IMR-90 (cell line): Measurements from ENCODE around the gene DAGLA. TPM values are rescaled to one million over a fixed set of nuclear protein-coding genes. Genes with fewer than 3 reads are reported as not detected.

ENCODE experiments used
- ATAC-seq: fragments of 200-7000 bp; cut with Tn5 transposase; 2 replicates; pipeline ENCODE4 v1.9.1; 2020; ENCODE audit warnings: low read depth, mild to moderate bottlenecking, moderate library complexity
- BruUV-seq: library from RNA; stranded (reverse); fragments of 400-500 nt; replicated peaks from 2 replicates; lab custom pipeline; 2021; lab: Mats Ljungman, UMichigan
- CTCF ChIA-PET: fragments of 300-600 bp; formaldehyde crosslinking; extraction: SDS; loops from one replicate; lab custom pipeline; 2021; ENCODE audit warnings: antibody characterized with exemption; lab: Yijun Ruan, JAX
- POLR2A ChIA-PET: fragments of 300-600 bp; sonication (Branson Sonifier 250); formaldehyde crosslinking; loops from one replicate; lab custom pipeline; 2022; ENCODE audit warnings: antibody characterized with exemption; ENCODE audit not compliant: unreplicated experiment; lab: Charles Lee
- DNase-seq: peaks from one replicate; pipeline ENCODE4 v3.0.0; 2013
- H2AFZ ChIP-seq: replicated peaks from 2 replicates; pipeline ENCODE3; 2013; ENCODE audit warnings: low read length, mild to moderate bottlenecking; ENCODE audit not compliant: poor library complexity
- H2AK5ac ChIP-seq: 2 replicates; pipeline ENCODE4 v1.6.1; 2013; ENCODE audit warnings: low read depth, low read length, inconsistent platforms
- H2AK9ac ChIP-seq: replicated peaks from 2 replicates; pipeline ENCODE3; 2013; ENCODE audit warnings: mild to moderate bottlenecking, low read depth, low read length, moderate library complexity; ENCODE audit not compliant: poor library complexity
- H2BK120ac ChIP-seq: 2 replicates; pipeline ENCODE4 v1.6.1; 2013; ENCODE audit warnings: low read depth, low read length, inconsistent platforms
- H2BK15ac ChIP-seq: 3 replicates; pipeline ENCODE4 v1.6.1; 2013; ENCODE audit warnings: low read depth, low read length, inconsistent platforms
- H2BK20ac ChIP-seq: 2 replicates; pipeline ENCODE4 v1.6.1; 2013; ENCODE audit warnings: low read depth, mild to moderate bottlenecking, inconsistent platforms, low read length, moderate library complexity
- H2BK5ac ChIP-seq: 2 replicates; pipeline ENCODE4 v1.6.1; 2013; ENCODE audit warnings: mild to moderate bottlenecking, low read depth, low read length, inconsistent platforms; ENCODE audit not compliant: poor library complexity, severe bottlenecking
- H3K14ac ChIP-seq: replicated peaks from 2 replicates; pipeline ENCODE4 v1.6.1; 2013; ENCODE audit warnings: low read depth, low read length, inconsistent platforms
- H3K18ac ChIP-seq: 2 replicates; pipeline ENCODE4 v1.6.1; 2013; ENCODE audit warnings: low read depth, low read length, control low read depth
- H3K23ac ChIP-seq: 2 replicates; pipeline ENCODE4 v1.6.1; 2013; ENCODE audit warnings: low read depth, low read length, inconsistent platforms
- H3K27ac ChIP-seq: 2 replicates; pipeline ENCODE4 v1.5.1; 2013; ENCODE audit warnings: mild to moderate bottlenecking, control low read depth, low read length; ENCODE audit not compliant: insufficient read depth
- H3K27me3 ChIP-seq: 2 replicates; pipeline ENCODE4 v1.6.1; 2013; ENCODE audit warnings: low read length; ENCODE audit not compliant: control insufficient read depth, insufficient read depth
- H3K36me3 ChIP-seq: 2 replicates; pipeline ENCODE4 v1.6.1; 2013; ENCODE audit warnings: low read length, mixed read lengths; ENCODE audit not compliant: control insufficient read depth, insufficient read depth
- H3K4ac ChIP-seq: 2 replicates; pipeline ENCODE4 v1.6.1; 2013; ENCODE audit warnings: low read depth, low read length, inconsistent platforms
- H3K4me1 ChIP-seq: 2 replicates; pipeline ENCODE4 v1.6.1; 2013; ENCODE audit warnings: low read length, mixed read lengths; ENCODE audit not compliant: control insufficient read depth, insufficient read depth
- H3K4me2 ChIP-seq: 2 replicates; pipeline ENCODE4 v1.6.1; 2013; ENCODE audit warnings: low read depth, mild to moderate bottlenecking, control low read depth, low read length, moderate library complexity
- H3K4me3 ChIP-seq: 2 replicates; pipeline ENCODE4 v1.5.1; 2013; ENCODE audit warnings: low read depth, mild to moderate bottlenecking, control low read depth, low read length, moderate library complexity; ENCODE audit not compliant: insufficient read depth
- H3K56ac ChIP-seq: 2 replicates; pipeline ENCODE4 v1.6.1; 2013; ENCODE audit warnings: low read length, inconsistent platforms; ENCODE audit not compliant: insufficient read depth; ENCODE audit errors: extremely low read depth
- H3K79me1 ChIP-seq, 2 experiments: 2 replicates each; pipeline ENCODE4 v1.6.1; 2013; ENCODE audit warnings: low read length in 2 of 2, inconsistent platforms in 1 of 2, low read depth in 1 of 2
- H3K9ac ChIP-seq: 2 replicates; pipeline ENCODE4 v1.6.1; 2013; ENCODE audit warnings: low read depth, low read length, control low read depth
- H3K9me1 ChIP-seq: 2 replicates; pipeline ENCODE4 v1.6.1; 2013; ENCODE audit warnings: low read length, inconsistent platforms; ENCODE audit not compliant: insufficient read depth
- H3K9me3 ChIP-seq: 2 replicates; pipeline ENCODE4 v1.6.1; 2013; ENCODE audit warnings: low read length; ENCODE audit not compliant: control insufficient read depth, insufficient read depth
- H4K20me1 ChIP-seq: 2 replicates; pipeline ENCODE4 v1.6.1; 2013; ENCODE audit warnings: low read length, inconsistent platforms; ENCODE audit not compliant: insufficient read depth
- H4K5ac ChIP-seq: 2 replicates; pipeline ENCODE4 v1.6.1; 2013; ENCODE audit warnings: mild to moderate bottlenecking, low read depth, low read length, control low read depth
- H4K8ac ChIP-seq, 2 experiments: 2 replicates each; pipeline ENCODE4 v1.6.1; 2013; ENCODE audit warnings: low read depth in 2 of 2, low read length in 2 of 2, control low read depth in 1 of 2, inconsistent platforms in 1 of 2
- H4K91ac ChIP-seq: 2 replicates; pipeline ENCODE4 v1.6.1; 2013; ENCODE audit warnings: low read depth, low read length, inconsistent platforms; ENCODE audit not compliant: insufficient read depth
- BHLHE40 ChIP-seq: fragments of 150-350 bp; IDR thresholded peaks from 2 replicates; pipeline ENCODE4 v1.6.1; 2016; ENCODE audit warnings: mild to moderate bottlenecking, low read depth, low read length
- CEBPB ChIP-seq: IDR thresholded peaks from 2 replicates; pipeline ENCODE4 v1.6.1; 2012; ENCODE audit warnings: low read depth, low read length, improper control_type of control experiment
- CHD1 ChIP-seq: IDR thresholded peaks from 2 replicates; pipeline ENCODE4 v1.6.1; 2012; ENCODE audit warnings: low read depth, low read length, improper control_type of control experiment
- FOS ChIP-seq: fragments of 150-350 bp; IDR thresholded peaks from 2 replicates; pipeline ENCODE4 v1.6.1; 2016; ENCODE audit warnings: low read depth, low read length
- POLR2A ChIP-seq: IDR thresholded peaks from 2 replicates; pipeline ENCODE4 v1.6.1; 2012; ENCODE audit warnings: mild to moderate bottlenecking, low read depth, low read length
- RAD21 ChIP-seq: IDR thresholded peaks from 2 replicates; pipeline ENCODE4 v1.6.1; 2012; ENCODE audit warnings: low read length, improper control_type of control experiment
- SMC3 ChIP-seq: fragments of 150-350 bp; IDR thresholded peaks from 2 replicates; pipeline ENCODE4 v1.6.1; 2016; ENCODE audit warnings: low read depth, mild to moderate bottlenecking, antibody characterized with exemption, low read length, moderate library complexity
- WGBS, 2 experiments: methylation state at CpG; one replicate each; pipeline versions ENCODE4 v1.1.5 to v1.1.7; 2013; ENCODE audit warnings: missing lambda C conversion rate in 2 of 2; ENCODE audit not compliant: insufficient read length in 1 of 2; ENCODE audit errors: extremely low coverage in 2 of 2; 5-methylcytosine and 5-hydroxymethylcytosine counted together
- dilution Hi-C: fragments of 300-500 bp; cut with HindIII; formaldehyde crosslinking; loops from one replicate; pipeline ENCODE4 v1.14.3; 2018; ENCODE audit warnings: low sequenced_read_pairs; ENCODE audit not compliant: unreplicated experiment
- in situ Hi-C: fragments of 300-500 bp; cut with MboI; formaldehyde crosslinking; loops from 3 replicates; pipeline ENCODE4 v1.14.3; 2019; ENCODE audit warnings: low sequenced_read_pairs, inconsistent platforms, mixed read lengths
- intact Hi-C: fragments of 100-400 bp; cut with micrococcal nuclease; formaldehyde crosslinking; loops from 2 replicates; pipeline ENCODE4 v1.10.0; 2022
- polyA plus RNA-seq, 3 experiments: library from polyadenylated mRNA; depleted of rRNA; stranded (reverse); fragments of >200 nt; gene quantifications; 2 replicates each; pipeline ENCODE4 v1.2.3, GENCODE V29; 2012; ENCODE audit warnings: low replicate concordance in 1 of 3
- total RNA-seq: library from RNA; depleted of rRNA; stranded (reverse); fragments of >200 nt; gene quantifications from 2 replicates; pipeline ENCODE4 v1.2.3, GENCODE V29; 2012
- TF ChIP-seq, protein P1 (sequence below): fragments of 150-350 bp; IDR thresholded peaks from 2 replicates; pipeline ENCODE4 v1.6.1; 2016; ENCODE audit warnings: low read depth, mild to moderate bottlenecking, low read length, moderate library complexity, borderline replicate concordance

The DAGLA gene
- total and polyA plus RNA-seq, 2 of the 4 experiments (the other 2 are of a cell fraction): 0.90 to 3.8 TPM

DNA sequence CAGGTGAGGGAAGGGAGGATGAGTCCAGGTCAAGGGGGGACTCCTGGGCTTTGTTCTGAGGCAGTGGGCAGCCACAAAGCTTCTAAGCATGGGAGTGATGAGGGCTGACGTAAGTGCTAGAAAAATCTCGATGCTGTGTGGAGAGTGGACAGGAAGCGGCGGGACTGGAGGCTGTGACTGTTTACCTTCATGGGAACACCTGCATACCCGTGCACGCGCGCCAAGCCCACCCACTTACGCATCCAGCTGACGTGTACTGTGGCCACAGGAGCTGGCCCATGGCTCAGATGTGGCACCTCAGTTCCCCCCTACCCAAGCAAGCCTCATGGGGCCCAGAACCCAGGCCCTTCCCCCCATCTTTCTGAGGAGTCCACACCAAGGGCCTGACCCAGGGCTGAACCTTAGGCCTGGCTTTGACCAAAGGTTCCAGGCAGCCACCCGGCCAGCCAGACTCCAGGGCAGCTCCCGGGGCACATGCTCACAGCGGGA is 86.2 kb downstream of the DAGLA start:
- 57% methylated on average over 9 of the region's 13 CpGs; no CpG with 5 or more reads in 1 of the 2 experiments for WGBS, 2 experiments
- Histone ChIP-seq H4K8ac (peak overlapping the region in 1 of 2 experiments; percentile 31; a peak in 2 of 4 replicates), H3K23ac (no peak overlapping the region), H3K4me1 (peaks cover 10% of the 10 kb centered on the region), H4K91ac (no peak overlapping the region), H3K79me1 (no peaks in the 10 kb centered on the region; a peak in 1 of 4 replicates), H2BK15ac (no peak overlapping the region), H3K9me1 (no peaks in the 10 kb centered on the region), H4K5ac (no peak overlapping the region), H2BK120ac (no peak overlapping the region), H3K56ac (no peak overlapping the region), H2AFZ (peak overlapping the region; percentile 62), H3K4ac (no peak overlapping the region), H3K9ac (no peak overlapping the region), H2AK5ac (no peak overlapping the region), H3K27ac (no peak overlapping the region), H3K4me2 (no peak overlapping the region), H3K9me3 (no peaks in the 10 kb centered on the region), H3K18ac (no peak overlapping the region), H2AK9ac (peak overlapping the region; percentile 48), H3K27me3 (no peaks in the 10 kb centered on the region; the same call in 1 of the 2 replicates), H2BK5ac (no peak overlapping the region), H3K14ac (no peak overlapping the region), H2BK20ac (no peak overlapping the region), H3K4me3 (no peak overlapping the region), H3K36me3 (no peaks in the 10 kb centered on the region), H4K20me1 (no peaks in the 10 kb centered on the region)
- ChIA-PET CTCF (no interaction called here), POLR2A (no interaction called here)
- in situ Hi-C loops: no loop called here
- no TSS peak for BruUV-seq
- TF ChIP-seq CHD1 (no peak), CEBPB (no peak), SMC3 (no peak), RAD21 (no peak), POLR2A (no peak), FOS (no peak), BHLHE40 (peak; percentile 60)
- TF ChIP-seq, protein P1, sequence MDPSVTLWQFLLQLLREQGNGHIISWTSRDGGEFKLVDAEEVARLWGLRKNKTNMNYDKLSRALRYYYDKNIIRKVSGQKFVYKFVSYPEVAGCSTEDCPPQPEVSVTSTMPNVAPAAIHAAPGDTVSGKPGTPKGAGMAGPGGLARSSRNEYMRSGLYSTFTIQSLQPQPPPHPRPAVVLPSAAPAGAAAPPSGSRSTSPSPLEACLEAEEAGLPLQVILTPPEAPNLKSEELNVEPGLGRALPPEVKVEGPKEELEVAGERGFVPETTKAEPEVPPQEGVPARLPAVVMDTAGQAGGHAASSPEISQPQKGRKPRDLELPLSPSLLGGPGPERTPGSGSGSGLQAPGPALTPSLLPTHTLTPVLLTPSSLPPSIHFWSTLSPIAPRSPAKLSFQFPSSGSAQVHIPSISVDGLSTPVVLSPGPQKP: no peak
- intact Hi-C loops: no loop called here
- DNase-seq (peak; percentile 86), ATAC-seq (0 out of 2 replicates have a peak, but pooled peaks have one; percentile 17)
- dilution Hi-C loops: no loop called here
